Measurements from ENCODE around the gene HACD1.

HACD1 gene

DNA sequence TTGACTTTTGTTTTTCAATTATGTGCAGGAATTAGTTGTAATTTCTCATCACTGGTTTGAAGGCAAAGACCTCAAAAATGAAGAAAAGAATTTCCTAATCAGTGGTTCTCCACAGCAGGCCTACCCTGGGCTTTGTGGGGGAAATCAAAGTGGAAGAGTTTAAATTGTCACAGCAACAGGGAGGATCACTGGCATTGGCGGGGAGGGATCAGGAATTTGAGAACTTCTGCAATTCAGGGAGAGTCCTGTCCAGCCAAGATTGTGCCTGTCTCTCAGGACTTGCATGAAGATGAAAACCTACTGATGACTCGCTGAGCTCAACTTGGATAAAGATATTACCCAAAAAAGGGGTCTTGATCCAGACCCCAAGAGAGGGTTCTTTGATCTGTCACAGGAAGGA lies 70.1 kb downstream of the HACD1 start:
- in situ Hi-C loops (cut with HindIII; ENCODE audit: low sequenced_read_pairs): no loop called here
- no peak for DNase-seq (ENCODE audit: low read depth)
- no peak overlapping the region for H3K4me3 ChIP-seq (ENCODE audit: low read depth, low read length)
- TF ChIP-seq, protein P1, sequence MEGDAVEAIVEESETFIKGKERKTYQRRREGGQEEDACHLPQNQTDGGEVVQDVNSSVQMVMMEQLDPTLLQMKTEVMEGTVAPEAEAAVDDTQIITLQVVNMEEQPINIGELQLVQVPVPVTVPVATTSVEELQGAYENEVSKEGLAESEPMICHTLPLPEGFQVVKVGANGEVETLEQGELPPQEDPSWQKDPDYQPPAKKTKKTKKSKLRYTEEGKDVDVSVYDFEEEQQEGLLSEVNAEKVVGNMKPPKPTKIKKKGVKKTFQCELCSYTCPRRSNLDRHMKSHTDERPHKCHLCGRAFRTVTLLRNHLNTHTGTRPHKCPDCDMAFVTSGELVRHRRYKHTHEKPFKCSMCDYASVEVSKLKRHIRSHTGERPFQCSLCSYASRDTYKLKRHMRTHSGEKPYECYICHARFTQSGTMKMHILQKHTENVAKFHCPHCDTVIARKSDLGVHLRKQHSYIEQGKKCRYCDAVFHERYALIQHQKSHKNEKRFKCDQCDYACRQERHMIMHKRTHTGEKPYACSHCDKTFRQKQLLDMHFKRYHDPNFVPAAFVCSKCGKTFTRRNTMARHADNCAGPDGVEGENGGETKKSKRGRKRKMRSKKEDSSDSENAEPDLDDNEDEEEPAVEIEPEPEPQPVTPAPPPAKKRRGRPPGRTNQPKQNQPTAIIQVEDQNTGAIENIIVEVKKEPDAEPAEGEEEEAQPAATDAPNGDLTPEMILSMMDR (IDR thresholded peaks at IDR 0.05; ENCODE audit: low read depth, low read length, missing control alignments): no peak

DNA sequence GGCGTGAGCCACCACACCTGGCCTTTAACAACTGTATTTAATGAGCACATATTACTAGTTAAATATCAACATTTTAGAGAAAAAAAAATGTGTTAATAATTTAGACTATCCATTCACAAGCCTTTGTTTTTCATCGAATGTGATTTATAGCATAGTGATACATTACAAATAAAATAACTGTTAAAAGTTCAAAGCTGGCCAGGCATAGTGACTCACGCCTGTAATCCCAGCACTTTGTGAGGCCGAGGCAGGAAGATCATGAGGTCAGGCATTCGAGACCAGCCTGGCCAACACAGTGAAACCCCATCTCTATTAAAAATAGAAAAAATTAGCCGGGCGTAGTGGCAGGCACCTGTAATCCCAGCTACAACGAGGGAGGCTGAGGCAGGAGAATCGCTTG lies 72.7 kb downstream of the HACD1 start:
- H3K4me3 ChIP-seq (ENCODE audit: low read depth, low read length): no peak overlapping the region
- in situ Hi-C loops (cut with HindIII; ENCODE audit: low sequenced_read_pairs): no loop called here
- DNase-seq (ENCODE audit: low read depth): no peak
- TF ChIP-seq, protein P1 (IDR thresholded peaks at IDR 0.05; ENCODE audit: low read depth, low read length, missing control alignments): no peak
